MCF 10A (cell line): ENCODE data around the gene NELL1. TPM values are rescaled to one million over a fixed set of nuclear protein-coding genes. Genes with fewer than 3 reads are reported as not detected.
"Not testable (repeated sequence)": the region's sequence is repeated elsewhere in the genome, so short reads cannot be mapped to it uniquely, and the experiment has no call there.

ENCODE experiments used
- BruUV-seq: library from RNA; stranded (reverse); fragments of 400-500 nt; replicated peaks from 2 replicates; lab custom pipeline; 2021; lab: Mats Ljungman, UMichigan
- CTCF ChIA-PET: fragments of 300-600 bp; sonication (Branson Sonifier 250); formaldehyde crosslinking; extraction: SDS; loops from one replicate; lab custom pipeline; 2021; ENCODE audit warnings: antibody characterized with exemption, inconsistent platforms; lab: Yijun Ruan, JAX
- POLR2A ChIA-PET: fragments of 300-600, 350-650 bp; sonication (Branson Sonifier 250); formaldehyde crosslinking; extraction: SDS; loops from one replicate; lab custom pipeline; 2020; ENCODE audit warnings: antibody characterized with exemption, inconsistent platforms; lab: Yijun Ruan, JAX
- DNase-seq: peaks from one replicate; pipeline ENCODE4 v3.0.0-alpha.2; 2018; ENCODE audit not compliant: unreplicated experiment
- H3K27ac Mint-ChIP-seq: one replicate; pipeline ENCODE4 v1.8.0; 2022; ENCODE audit warnings: mild to moderate bottlenecking, low read depth, mixed read lengths; ENCODE audit not compliant: unreplicated experiment
- H3K27me3 Mint-ChIP-seq: one replicate; pipeline ENCODE4 v1.8.0; 2022; ENCODE audit warnings: mixed read lengths; ENCODE audit not compliant: insufficient read depth, unreplicated experiment
- H3K36me3 Mint-ChIP-seq: one replicate; pipeline ENCODE4 v1.8.0; 2022; ENCODE audit warnings: mild to moderate bottlenecking, moderate library complexity, mixed read lengths; ENCODE audit not compliant: insufficient read depth, unreplicated experiment
- H3K4me1 Mint-ChIP-seq: one replicate; pipeline ENCODE4 v1.8.0; 2022; ENCODE audit warnings: mixed read lengths; ENCODE audit not compliant: insufficient read depth, unreplicated experiment
- H3K4me3 Mint-ChIP-seq: one replicate; pipeline ENCODE4 v1.8.0; 2022; ENCODE audit warnings: mild to moderate bottlenecking, moderate library complexity, mixed read lengths; ENCODE audit not compliant: unreplicated experiment
- H3K9me3 Mint-ChIP-seq: one replicate; pipeline ENCODE4 v1.8.0; 2022; ENCODE audit warnings: mixed read lengths; ENCODE audit not compliant: unreplicated experiment
- CTCF ChIP-seq: fragments of 200-600 bp; IDR thresholded peaks from one replicate; pipeline ENCODE4 v1.8.0; 2022; ENCODE audit warnings: antibody characterized with exemption, mild to moderate bottlenecking; ENCODE audit not compliant: unreplicated experiment
- intact Hi-C: fragments of 100-400 bp; cut with micrococcal nuclease; formaldehyde crosslinking; loops from 2 replicates; pipeline ENCODE4 v1.14.1; 2022
- total RNA-seq: library from RNA; stranded (reverse); gene quantifications from 2 replicates; pipeline ENCODE4 v1.2.3, GENCODE V29; 2022

The NELL1 gene
- total RNA-seq, 1 experiment from 2014 or later = not detected

- DNase-seq = no peak
Measured at GRCh38 chr11:20844630-20845029, 175.2 kb downstream of the NELL1 start.

GRCh38 chr11:20854215-20854955 is 185.0 kb downstream of the NELL1 start:
- H3K27ac Mint-ChIP-seq = no peak overlapping the region
- DNase-seq = no peak
- H3K4me3 Mint-ChIP-seq = no peak overlapping the region
- no TSS peak for BruUV-seq
- H3K27me3 Mint-ChIP-seq = no peaks in the 10 kb centered on the region
- no peak for TF ChIP-seq CTCF
- ChIA-PET CTCF (no interaction called here), POLR2A (interaction anchor here (1.2 kb wide), 1 partner anchor 29 kb away, joined by 4 read pairs; no protein-coding TSS in a partner anchor)
- H3K36me3 Mint-ChIP-seq = no peaks in the 10 kb centered on the region
- peaks cover 40% of the 10 kb centered on the region for H3K9me3 Mint-ChIP-seq
- H3K4me1 Mint-ChIP-seq = no peaks in the 10 kb centered on the region
- intact Hi-C loops = no loop called here

More at GRCh38 chr11:20844630-20845029, 175.2 kb downstream of the NELL1 start:
- Mint-ChIP-seq H3K36me3 (no peaks in the 10 kb centered on the region), H3K9me3 (peaks cover 26% of the 10 kb centered on the region), H3K4me3 (no peak overlapping the region), H3K4me1 (no peaks in the 10 kb centered on the region), H3K27ac (no peak overlapping the region), H3K27me3 (no peaks in the 10 kb centered on the region)
- POLR2A ChIA-PET = no interaction called here
- no peak for TF ChIP-seq CTCF
- CTCF ChIA-PET = no interaction called here
- no TSS peak for BruUV-seq
- intact Hi-C loops = no loop called here

GRCh38 chr11:20861322-20861721 is 191.9 kb downstream of the NELL1 start:
- H3K27me3 Mint-ChIP-seq = no peaks in the 10 kb centered on the region
- no peak overlapping the region for H3K27ac Mint-ChIP-seq
- H3K4me3 Mint-ChIP-seq = no peak overlapping the region
- no peak for TF ChIP-seq CTCF
- intact Hi-C loops = no loop called here
- POLR2A ChIA-PET = no interaction called here
- CTCF ChIA-PET = no interaction called here
- no peaks in the 10 kb centered on the region for H3K36me3 Mint-ChIP-seq
- H3K9me3 Mint-ChIP-seq = peaks cover 22% of the 10 kb centered on the region
- DNase-seq = no peak
- BruUV-seq = no TSS peak
- H3K4me1 Mint-ChIP-seq = no peaks in the 10 kb centered on the region

- POLR2A ChIA-PET, H3K4me3 Mint-ChIP-seq, H3K36me3 Mint-ChIP-seq, H3K27me3 Mint-ChIP-seq, BruUV-seq, CTCF ChIA-PET, DNase-seq, H3K27ac Mint-ChIP-seq, intact Hi-C loops, H3K4me1 Mint-ChIP-seq: not testable (repeated sequence)
- peaks cover 18% of the 10 kb centered on the region for H3K9me3 Mint-ChIP-seq
Measured at GRCh38 chr11:20862263-20862662, 192.9 kb downstream of the NELL1 start.
